Measurements from ENCODE around the gene KRTAP4-8.
"Not testable (repeated sequence)": the region's sequence is repeated elsewhere in the genome, so short reads cannot be mapped to it uniquely, and the experiment has no call there.

The KRTAP4-8 gene

DNA sequence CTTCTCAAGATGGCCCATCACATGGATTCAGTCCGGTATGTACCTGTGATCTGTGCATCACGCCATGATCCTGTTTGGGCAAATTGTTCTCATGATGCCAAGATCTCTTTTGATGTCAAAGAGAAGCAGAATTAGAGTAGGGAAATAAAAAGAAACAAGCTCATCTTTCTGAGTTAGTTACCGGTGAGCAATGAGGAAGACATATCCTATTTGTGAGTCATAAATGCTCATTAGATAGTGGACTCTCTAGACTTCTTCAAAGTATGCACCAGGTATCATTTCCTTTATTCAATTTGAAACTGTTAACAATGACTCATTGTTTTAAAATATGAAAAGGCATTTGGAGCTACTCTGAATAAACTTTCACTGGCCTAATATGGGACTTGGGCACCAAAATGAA lies 34.0 kb upstream of the KRTAP4-8 start:
- H3K4me3 ChIP-seq (ENCODE audit: low read depth, low read length), result no peak overlapping the region
- TF ChIP-seq, protein P1, sequence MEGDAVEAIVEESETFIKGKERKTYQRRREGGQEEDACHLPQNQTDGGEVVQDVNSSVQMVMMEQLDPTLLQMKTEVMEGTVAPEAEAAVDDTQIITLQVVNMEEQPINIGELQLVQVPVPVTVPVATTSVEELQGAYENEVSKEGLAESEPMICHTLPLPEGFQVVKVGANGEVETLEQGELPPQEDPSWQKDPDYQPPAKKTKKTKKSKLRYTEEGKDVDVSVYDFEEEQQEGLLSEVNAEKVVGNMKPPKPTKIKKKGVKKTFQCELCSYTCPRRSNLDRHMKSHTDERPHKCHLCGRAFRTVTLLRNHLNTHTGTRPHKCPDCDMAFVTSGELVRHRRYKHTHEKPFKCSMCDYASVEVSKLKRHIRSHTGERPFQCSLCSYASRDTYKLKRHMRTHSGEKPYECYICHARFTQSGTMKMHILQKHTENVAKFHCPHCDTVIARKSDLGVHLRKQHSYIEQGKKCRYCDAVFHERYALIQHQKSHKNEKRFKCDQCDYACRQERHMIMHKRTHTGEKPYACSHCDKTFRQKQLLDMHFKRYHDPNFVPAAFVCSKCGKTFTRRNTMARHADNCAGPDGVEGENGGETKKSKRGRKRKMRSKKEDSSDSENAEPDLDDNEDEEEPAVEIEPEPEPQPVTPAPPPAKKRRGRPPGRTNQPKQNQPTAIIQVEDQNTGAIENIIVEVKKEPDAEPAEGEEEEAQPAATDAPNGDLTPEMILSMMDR (IDR thresholded peaks at IDR 0.05; ENCODE audit: borderline replicate concordance, insufficient read depth, low read depth, low read length), result no peak

DNA sequence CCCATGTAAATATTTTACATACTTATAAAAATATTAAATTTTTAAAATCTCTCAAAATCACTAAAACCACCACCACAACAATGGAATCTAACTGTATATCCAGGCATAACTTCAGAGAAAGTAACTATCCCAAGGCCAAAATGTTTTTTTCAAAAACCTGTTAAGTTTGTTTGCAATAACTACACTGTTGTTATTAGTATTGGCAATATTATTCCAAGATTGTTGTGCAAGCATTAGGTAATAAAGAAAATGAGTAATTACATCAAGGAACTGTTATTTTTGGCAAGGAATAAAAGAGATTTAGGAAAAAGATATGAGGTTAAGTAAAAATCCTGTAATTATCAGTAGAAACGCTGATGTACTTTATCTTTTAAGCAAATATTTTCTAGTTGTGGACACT lies 29.4 kb upstream of the KRTAP4-8 start:
- TF ChIP-seq, protein P1 (IDR thresholded peaks at IDR 0.05; ENCODE audit: borderline replicate concordance, insufficient read depth, low read depth, low read length), result no peak
- no peak overlapping the region for H3K4me3 ChIP-seq (ENCODE audit: low read depth, low read length)

DNA sequence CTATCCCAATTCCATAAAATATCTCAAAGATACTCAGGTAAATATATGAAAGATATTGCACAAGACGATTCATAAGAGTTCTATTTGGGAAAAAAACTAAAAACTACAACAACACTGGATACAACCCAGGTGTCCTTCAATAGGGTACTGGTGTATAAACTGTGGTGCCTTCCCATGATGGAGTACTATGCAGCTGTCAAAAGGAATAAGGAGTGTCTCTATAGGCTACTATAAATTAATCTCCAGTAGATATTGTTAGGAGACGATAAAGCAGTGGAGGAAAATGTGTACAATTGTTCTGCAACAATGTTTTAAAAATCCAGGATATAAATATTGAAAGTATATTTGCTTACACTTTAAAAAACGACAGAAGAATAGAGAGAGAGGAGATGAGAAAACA lies 28.5 kb upstream of the KRTAP4-8 start:
- H3K4me3 ChIP-seq (ENCODE audit: low read depth, low read length), result no peak overlapping the region
- TF ChIP-seq, protein P1 (IDR thresholded peaks at IDR 0.05; ENCODE audit: borderline replicate concordance, insufficient read depth, low read depth, low read length), result no peak

DNA sequence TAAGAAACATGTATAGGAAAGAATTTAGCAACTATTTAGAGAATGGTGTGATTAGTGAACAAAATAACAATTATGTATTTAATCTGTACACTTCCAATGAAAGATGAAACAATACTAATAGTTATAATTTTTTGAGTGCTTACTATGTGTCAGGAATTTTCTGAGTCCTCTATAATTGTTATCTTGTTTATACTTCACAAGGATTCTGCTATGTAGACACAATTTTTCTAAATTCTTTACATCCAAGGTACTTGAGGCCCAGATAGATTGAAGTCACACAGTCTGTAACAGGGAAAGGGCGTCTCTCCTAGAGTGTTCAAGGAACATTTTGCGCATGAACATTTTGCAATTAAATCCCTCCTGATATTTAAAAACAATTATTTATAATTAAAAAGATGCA lies 27.1 kb upstream of the KRTAP4-8 start:
- H3K4me3 ChIP-seq (ENCODE audit: low read depth, low read length), result no peak overlapping the region
- TF ChIP-seq, protein P1 (IDR thresholded peaks at IDR 0.05; ENCODE audit: borderline replicate concordance, insufficient read depth, low read depth, low read length), result no peak

DNA sequence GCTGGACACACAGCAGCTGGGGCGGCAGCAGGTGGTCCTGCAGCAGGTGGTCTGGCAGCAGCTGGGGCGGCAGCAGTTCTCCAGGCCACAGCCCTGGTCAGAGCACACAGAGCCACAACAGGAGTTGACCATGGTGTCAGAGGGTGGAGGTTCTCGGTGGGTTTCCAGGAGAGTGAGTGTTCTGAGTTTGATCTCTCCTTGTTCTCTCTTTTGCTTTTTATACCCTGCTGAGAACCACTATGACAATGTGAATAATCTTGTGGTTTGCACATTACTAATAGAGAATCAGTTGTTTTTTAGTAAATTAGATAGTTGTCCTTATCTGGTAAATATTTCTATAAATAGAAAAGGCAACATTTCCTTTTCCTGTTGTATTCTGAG lies 26.0 kb upstream of the KRTAP4-8 start, which contains the start of gene KRTAP4-12:
KRTAP4-12 (minus strand) TSS at position 192 of the 381 bp plus-strand sequence; CDS start at position 132, 60 bp downstream.
- H3K4me3 ChIP-seq (ENCODE audit: low read depth, low read length), result not testable (repeated sequence)

DNA sequence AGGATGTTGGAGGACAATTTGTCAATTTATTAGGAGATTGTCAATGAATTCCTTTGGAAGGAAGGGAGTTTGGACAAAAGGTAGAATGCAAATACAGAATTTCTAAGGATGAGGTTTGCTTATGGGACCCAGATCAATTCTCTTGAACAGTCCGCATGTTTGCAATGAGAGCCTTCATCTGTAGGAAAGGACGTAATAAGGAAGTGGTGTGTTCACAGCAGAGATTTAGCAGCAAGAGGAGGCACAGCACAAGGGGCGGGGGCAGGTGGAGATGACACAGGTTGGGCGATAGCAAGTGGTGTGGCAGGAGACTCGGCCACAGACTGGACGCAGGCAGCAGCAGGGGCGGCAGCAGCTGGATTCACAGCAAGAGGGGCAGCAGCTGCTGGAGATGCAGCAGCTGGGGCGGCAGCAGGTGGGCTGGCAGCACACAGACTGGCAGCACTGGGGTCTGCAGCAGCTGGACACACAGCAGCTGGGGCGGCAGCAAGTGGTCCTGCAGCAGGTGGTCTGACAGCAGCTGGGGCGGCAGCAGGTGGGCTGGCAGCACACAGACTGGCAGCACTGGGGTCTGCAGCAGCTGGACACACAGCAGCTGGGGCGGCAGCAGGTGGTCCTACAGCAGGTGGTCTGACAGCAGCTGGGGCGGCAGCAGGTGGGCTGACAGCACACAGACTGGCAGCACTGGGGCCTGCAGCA lies 25.5 kb upstream of the KRTAP4-8 start:
- H3K4me3 ChIP-seq (ENCODE audit: low read depth, low read length), result not testable (repeated sequence)

DNA sequence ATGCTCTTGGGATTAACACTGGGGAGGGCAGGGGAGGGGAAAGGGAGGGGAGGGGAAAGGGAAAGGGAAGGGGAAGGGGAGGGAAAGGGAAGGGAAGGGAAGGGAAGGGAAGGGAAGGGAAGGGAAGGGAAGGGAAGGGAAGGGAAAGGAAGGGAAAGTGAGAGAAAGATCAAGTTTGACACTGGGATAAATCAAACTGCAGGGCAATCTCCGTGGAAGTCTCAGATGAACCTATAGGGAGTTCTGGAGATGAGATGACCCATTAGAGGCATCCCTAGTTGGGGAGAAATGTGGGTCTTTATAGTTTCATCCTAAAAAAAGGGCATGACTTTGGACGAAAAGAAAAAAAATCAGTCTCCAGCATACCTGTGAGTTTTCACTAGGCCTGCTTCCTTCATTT lies 23.8 kb upstream of the KRTAP4-8 start:
- no peak overlapping the region for H3K4me3 ChIP-seq (ENCODE audit: low read depth, low read length)
- TF ChIP-seq, protein P1 (IDR thresholded peaks at IDR 0.05; ENCODE audit: borderline replicate concordance, insufficient read depth, low read depth, low read length), result no peak

DNA sequence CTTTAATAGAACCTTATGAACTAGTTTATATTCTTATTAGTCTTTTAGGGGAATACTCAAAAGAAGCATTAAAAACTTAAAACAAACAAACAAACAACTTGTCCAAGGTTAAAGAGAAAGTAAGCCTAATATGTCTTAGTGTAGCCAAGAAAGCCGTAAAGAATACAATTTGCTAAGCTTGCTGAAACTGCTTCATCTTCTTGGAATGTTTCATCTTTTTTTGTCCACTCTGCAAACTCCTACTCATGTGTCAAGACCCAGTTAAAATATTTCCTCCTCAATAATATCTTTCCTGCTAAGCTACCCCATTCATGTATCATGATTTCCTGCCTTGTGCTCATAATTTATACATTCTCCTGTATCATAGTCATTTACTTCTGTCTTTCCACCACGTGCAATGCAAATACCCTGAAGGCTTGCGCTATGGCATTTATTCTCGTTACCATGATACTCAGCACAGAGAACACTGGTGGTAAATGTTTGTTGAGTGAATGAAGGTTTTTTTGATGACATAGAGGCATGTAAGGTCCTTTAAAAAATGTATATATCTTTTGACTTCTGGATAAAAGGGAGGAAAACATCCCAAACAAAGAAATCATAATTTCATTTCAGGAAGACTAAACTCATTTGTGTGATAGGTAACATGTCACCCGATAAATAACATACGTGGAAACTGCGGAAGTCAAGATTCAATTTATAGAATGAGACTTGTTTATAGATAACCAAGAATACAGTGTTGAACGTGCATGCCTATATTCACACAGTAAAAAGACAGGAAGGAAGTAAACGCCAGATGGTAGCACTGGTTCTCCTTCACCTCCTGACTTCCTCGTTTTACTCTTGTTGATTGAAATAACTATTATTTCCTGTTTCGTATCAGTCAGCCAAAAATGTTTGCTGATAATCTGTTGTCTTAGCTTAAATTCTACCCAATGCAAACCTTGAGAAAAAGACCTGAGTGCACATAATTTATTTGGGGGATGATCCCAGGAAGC lies 22.1 kb upstream of the KRTAP4-8 start:
- H3K4me3 ChIP-seq (ENCODE audit: low read depth, low read length), result not testable (repeated sequence)

Measured in GM12875 (cell line).